WTC11 (cell line): ENCODE results near the gene KRT23. TPM values are rescaled to one million over a fixed set of nuclear protein-coding genes. Genes with fewer than 3 reads are reported as not detected.

Experiments used
- ATAC-seq: fragments of 200-7000 bp; cut with Tn5 transposase; 2 replicates; pipeline ENCODE4 v1.10.0; 2021; ENCODE audit warnings: mild to moderate bottlenecking, moderate library complexity
- CTCF ChIA-PET: fragments of 300-600 bp; sonication (Branson Sonifier 250); formaldehyde crosslinking; loops from one replicate; lab custom pipeline; 2021; ENCODE audit warnings: antibody characterized with exemption; lab: Charles Lee
- POLR2A ChIA-PET: fragments of 350-600 bp; sonication (Branson Sonifier 250); formaldehyde crosslinking; loops from one replicate; lab custom pipeline; 2021; ENCODE audit warnings: antibody characterized with exemption; lab: Charles Lee
- DNase-seq: peaks from one replicate; pipeline ENCODE4 v3.0.0; 2021; ENCODE audit warnings: low spot score
- H3K27ac Mint-ChIP-seq: 2 replicates; pipeline ENCODE4 v1.8.0; 2021; ENCODE audit warnings: mixed read lengths
- H3K27me3 Mint-ChIP-seq: 2 replicates; pipeline ENCODE4 v1.8.0; 2021; ENCODE audit warnings: low read depth, mild to moderate bottlenecking, moderate library complexity, mixed read lengths
- H3K36me3 Mint-ChIP-seq: 2 replicates; pipeline ENCODE4 v1.8.0; 2021; ENCODE audit warnings: mixed read lengths
- H3K4me1 Mint-ChIP-seq: 2 replicates; pipeline ENCODE4 v1.8.0; 2022; ENCODE audit warnings: mixed read lengths
- H3K4me3 Mint-ChIP-seq: 2 replicates; pipeline ENCODE4 v1.8.0; 2021; ENCODE audit warnings: mild to moderate bottlenecking, moderate library complexity, mixed read lengths
- H3K9me3 Mint-ChIP-seq: 2 replicates; pipeline ENCODE4 v1.8.0; 2021; ENCODE audit warnings: mixed read lengths
- AFF4 ChIP-seq: sonication (generic); formaldehyde crosslinking; IDR thresholded peaks from 2 replicates; pipeline ENCODE4 v1.8.1; 2023; ENCODE audit warnings: mild to moderate bottlenecking, missing genetic modification reagents, borderline replicate concordance
- CBFB ChIP-seq: sonication (generic); formaldehyde crosslinking; IDR thresholded peaks from 2 replicates; pipeline ENCODE4 v1.8.1; 2022; ENCODE audit warnings: mild to moderate bottlenecking, low read depth, missing genetic modification reagents
- E2F5 ChIP-seq: sonication (generic); formaldehyde crosslinking; IDR thresholded peaks from 2 replicates; pipeline ENCODE4 v1.8.1; 2022; ENCODE audit warnings: mild to moderate bottlenecking, moderate library complexity, missing genetic modification reagents
- EMX1 ChIP-seq: fragments of 250-450 bp; sonication (Bioruptor Pico); IDR thresholded peaks from 2 replicates; pipeline ENCODE4 v1.8.0; 2021; ENCODE audit warnings: mild to moderate bottlenecking
- ESRRA ChIP-seq: sonication (generic); formaldehyde crosslinking; IDR thresholded peaks from 2 replicates; pipeline ENCODE4 v1.8.1; 2022; ENCODE audit warnings: mild to moderate bottlenecking, missing genetic modification reagents, borderline replicate concordance
- FOXP4 ChIP-seq: sonication (generic); formaldehyde crosslinking; IDR thresholded peaks from 2 replicates; pipeline ENCODE4 v1.8.0; 2022; ENCODE audit warnings: mild to moderate bottlenecking, missing genetic modification reagents
- HMGXB4 ChIP-seq: sonication (generic); formaldehyde crosslinking; IDR thresholded peaks from 2 replicates; pipeline ENCODE4 v1.8.1; 2023; ENCODE audit warnings: mild to moderate bottlenecking, moderate library complexity, missing genetic modification reagents
- IRF2 ChIP-seq: sonication (generic); formaldehyde crosslinking; IDR thresholded peaks from 2 replicates; pipeline ENCODE4 v1.8.0; 2022; ENCODE audit warnings: low read depth, missing genetic modification reagents, borderline replicate concordance
- JUN ChIP-seq: sonication (generic); formaldehyde crosslinking; IDR thresholded peaks from 2 replicates; pipeline ENCODE4 v1.8.0; 2023; ENCODE audit warnings: mild to moderate bottlenecking, missing genetic modification reagents
- MAX ChIP-seq: sonication (generic); formaldehyde crosslinking; IDR thresholded peaks from 2 replicates; pipeline ENCODE4 v1.8.0; 2022; ENCODE audit warnings: mild to moderate bottlenecking, missing genetic modification reagents
- MXD4 ChIP-seq: fragments of 250-450 bp; sonication (Bioruptor Pico); IDR thresholded peaks from 2 replicates; pipeline ENCODE4 v1.8.0; 2021; ENCODE audit warnings: mild to moderate bottlenecking, moderate library complexity, borderline replicate concordance
- MYBL2 ChIP-seq: sonication (generic); formaldehyde crosslinking; IDR thresholded peaks from 2 replicates; pipeline ENCODE4 v1.8.1; 2023; ENCODE audit warnings: mild to moderate bottlenecking, moderate library complexity, missing genetic modification reagents
- NFYB ChIP-seq: sonication (generic); formaldehyde crosslinking; conservative IDR thresholded peaks from 2 replicates; pipeline ENCODE4 v1.8.0; 2022; ENCODE audit warnings: low read depth, missing genetic modification reagents
- NR2C2 ChIP-seq: sonication (generic); formaldehyde crosslinking; IDR thresholded peaks from 2 replicates; pipeline ENCODE4 v1.8.0; 2022; ENCODE audit warnings: mild to moderate bottlenecking, missing genetic modification reagents
- RELA ChIP-seq: sonication (generic); formaldehyde crosslinking; IDR thresholded peaks from 2 replicates; pipeline ENCODE4 v1.8.1; 2022; ENCODE audit warnings: missing genetic modification reagents, mild to moderate bottlenecking, borderline replicate concordance
- RORB ChIP-seq: fragments of 250-450 bp; sonication (Bioruptor Pico); IDR thresholded peaks from 2 replicates; pipeline ENCODE4 v1.9.0; 2021; ENCODE audit warnings: mild to moderate bottlenecking
- SMAD4 ChIP-seq: sonication (generic); formaldehyde crosslinking; IDR thresholded peaks from 2 replicates; pipeline ENCODE4 v1.8.0; 2022; ENCODE audit warnings: mild to moderate bottlenecking, missing genetic modification reagents
- SP1 ChIP-seq: sonication (generic); formaldehyde crosslinking; conservative IDR thresholded peaks from 2 replicates; pipeline ENCODE4 v1.8.1; 2022; ENCODE audit warnings: missing genetic modification reagents
- USF1 ChIP-seq: sonication (generic); formaldehyde crosslinking; IDR thresholded peaks from 2 replicates; pipeline ENCODE4 v1.8.0; 2022; ENCODE audit warnings: mild to moderate bottlenecking, missing genetic modification reagents
- ZBTB21 ChIP-seq: sonication (generic); formaldehyde crosslinking; IDR thresholded peaks from 2 replicates; pipeline ENCODE4 v1.8.1; 2023; ENCODE audit warnings: mild to moderate bottlenecking, missing genetic modification reagents, borderline replicate concordance
- ZNF138 ChIP-seq: sonication (generic); formaldehyde crosslinking; conservative IDR thresholded peaks from 2 replicates; pipeline ENCODE4 v1.8.1; 2022; ENCODE audit warnings: mild to moderate bottlenecking, moderate library complexity, missing genetic modification reagents
- ZNF396 ChIP-seq: fragments of 250-450 bp; sonication (Bioruptor Pico); IDR thresholded peaks from 2 replicates; pipeline ENCODE4 v1.8.0; 2021; ENCODE audit warnings: mild to moderate bottlenecking, moderate library complexity, borderline replicate concordance
- total RNA-seq: library from RNA; stranded (reverse); gene quantifications from 3 replicates; pipeline ENCODE4 v1.2.3, GENCODE V29; 2021

Gene KRT23
- total RNA-seq, 1 experiment from 2014 or later: not detected

GRCh38 chr17:40940266-40940665, 2.8 kb upstream of the KRT23 start:
- Mint-ChIP-seq H3K27ac (no peak overlapping the region), H3K4me3 (no peak overlapping the region), H3K27me3 (no peaks in the 10 kb centered on the region; the same call in 1 of the 2 replicates), H3K4me1 (peaks cover 12% of the 10 kb centered on the region), H3K9me3 (peaks cover 3% of the 10 kb centered on the region; the same call in 1 of the 2 replicates), H3K36me3 (no peaks in the 10 kb centered on the region)
- no peak for TF ChIP-seq FOXP4 (CRISPR knock-in tag)
- no peak for TF ChIP-seq NR2C2 (CRISPR knock-in tag)
- no peak for TF ChIP-seq MXD4 (CRISPR knock-in tag)
- DNase-seq (no peak), ATAC-seq (no peak)
- ChIA-PET CTCF (no interaction called here), POLR2A (no interaction called here)

GRCh38 chr17:40938981-40939380, 1.5 kb upstream of the KRT23 start:
- no peaks in the 10 kb centered on the region; the same call in 1 of the 2 replicates for H3K27me3 Mint-ChIP-seq
- ChIA-PET POLR2A (no interaction called here), CTCF (no interaction called here)
- no peak for ATAC-seq
- DNase-seq: no peak
- H3K4me3 Mint-ChIP-seq: no peak overlapping the region
- TF ChIP-seq SP1: no peak
- TF ChIP-seq IRF2: no peak
- no peak for TF ChIP-seq ZNF138 (CRISPR knock-in tag)
- TF ChIP-seq ZNF396: no peak
- TF ChIP-seq SMAD4 (CRISPR knock-in tag): no peak
- no peak for TF ChIP-seq AFF4
- no peak for TF ChIP-seq HMGXB4 (CRISPR knock-in tag)
- TF ChIP-seq RELA (CRISPR knock-in tag): no peak
- TF ChIP-seq E2F5 (CRISPR knock-in tag): no peak
- no peak for TF ChIP-seq MAX
- TF ChIP-seq NFYB (CRISPR knock-in tag): no peak
- no peak for TF ChIP-seq ZBTB21 (CRISPR knock-in tag)
- TF ChIP-seq CBFB (CRISPR knock-in tag): no peak
- TF ChIP-seq JUN: no peak
- TF ChIP-seq EMX1: no peak
- TF ChIP-seq MYBL2 (CRISPR knock-in tag): no peak
- TF ChIP-seq MXD4 (CRISPR knock-in tag): no peak
- TF ChIP-seq ESRRA: no peak
- TF ChIP-seq RORB (CRISPR knock-in tag): no peak
- no peak for TF ChIP-seq USF1 (CRISPR knock-in tag)
- peaks cover 12% of the 10 kb centered on the region for H3K4me1 Mint-ChIP-seq
- H3K36me3 Mint-ChIP-seq: no peaks in the 10 kb centered on the region
- no peak overlapping the region for H3K27ac Mint-ChIP-seq
- peaks cover 3% of the 10 kb centered on the region; the same call in 1 of the 2 replicates for H3K9me3 Mint-ChIP-seq
